Body of pancreas (tissue), 4 donors: ENCODE results near the gene MOGAT1.
A peak's percentile ranks its signal among the peaks of the same experiment; 100 is the strongest.

Experiments
- POLR2A ChIP-seq, 3 donors: fragments of 450-650 bp; IDR thresholded peaks; one replicate each; pipeline ENCODE4 v1.6.1; 2016; ENCODE audit warnings: antibody characterized with exemption in 3 of 3, mild to moderate bottlenecking in 2 of 3
- TF ChIP-seq, protein P1 (sequence below), 7 experiments: fragments of 450-650 bp in 4 of 7; fragments of 200-600 bp in 3 of 7; sonication (generic) in 3 of 7; IDR thresholded peaks; one replicate each; pipeline ENCODE4 v1.5.1; 2016 to 2019; ENCODE audit warnings: antibody characterized with exemption in 7 of 7

DNA sequence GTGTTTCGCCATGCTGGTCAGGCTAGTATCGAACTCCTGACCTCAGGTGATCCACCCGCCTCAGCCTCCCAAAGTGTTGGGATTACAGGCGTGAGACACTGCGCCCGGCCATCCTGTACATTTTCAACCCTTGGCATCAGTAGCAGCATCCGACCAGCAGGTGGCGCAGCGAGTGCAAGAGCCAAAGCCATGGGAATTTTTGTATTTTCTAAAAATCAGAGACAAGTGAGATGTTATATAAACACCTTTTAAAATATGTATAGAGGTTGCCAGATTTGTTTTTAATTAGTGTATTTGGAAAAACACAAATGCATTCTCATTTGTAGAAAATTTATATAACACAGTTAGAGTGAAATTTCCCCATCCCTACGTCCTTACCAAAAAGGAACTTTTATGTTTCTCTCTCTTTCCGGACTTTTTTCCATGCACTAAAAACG lies 36.8 kb downstream of the MOGAT1 start:
- TF ChIP-seq, protein P1, sequence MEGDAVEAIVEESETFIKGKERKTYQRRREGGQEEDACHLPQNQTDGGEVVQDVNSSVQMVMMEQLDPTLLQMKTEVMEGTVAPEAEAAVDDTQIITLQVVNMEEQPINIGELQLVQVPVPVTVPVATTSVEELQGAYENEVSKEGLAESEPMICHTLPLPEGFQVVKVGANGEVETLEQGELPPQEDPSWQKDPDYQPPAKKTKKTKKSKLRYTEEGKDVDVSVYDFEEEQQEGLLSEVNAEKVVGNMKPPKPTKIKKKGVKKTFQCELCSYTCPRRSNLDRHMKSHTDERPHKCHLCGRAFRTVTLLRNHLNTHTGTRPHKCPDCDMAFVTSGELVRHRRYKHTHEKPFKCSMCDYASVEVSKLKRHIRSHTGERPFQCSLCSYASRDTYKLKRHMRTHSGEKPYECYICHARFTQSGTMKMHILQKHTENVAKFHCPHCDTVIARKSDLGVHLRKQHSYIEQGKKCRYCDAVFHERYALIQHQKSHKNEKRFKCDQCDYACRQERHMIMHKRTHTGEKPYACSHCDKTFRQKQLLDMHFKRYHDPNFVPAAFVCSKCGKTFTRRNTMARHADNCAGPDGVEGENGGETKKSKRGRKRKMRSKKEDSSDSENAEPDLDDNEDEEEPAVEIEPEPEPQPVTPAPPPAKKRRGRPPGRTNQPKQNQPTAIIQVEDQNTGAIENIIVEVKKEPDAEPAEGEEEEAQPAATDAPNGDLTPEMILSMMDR (IDR thresholded peaks at IDR 0.05): peak; percentile 81 to 99 (median 92)
- no peak for TF ChIP-seq POLR2A (IDR thresholded peaks at IDR 0.05)
